Skin epidermis (tissue), 12 donors: Measurements from ENCODE around the gene ZC3H7A.

ENCODE experiments used
- H3K27ac ChIP-seq, 21 experiments: fragments of 200-600 bp; sonication (generic) in 11 of 21; one replicate each; pipeline ENCODE4 v1.5.0; 2020; ENCODE audit warnings: mild to moderate bottlenecking in 3 of 21, inconsistent platforms in 2 of 21, moderate library complexity in 2 of 21
- H3K4me3 ChIP-seq, 7 experiments: fragments of 200-600 bp; sonication (generic) in 2 of 7; one replicate each; pipeline ENCODE4 v1.5.0; 2020; ENCODE audit warnings: inconsistent platforms in 2 of 7, mild to moderate bottlenecking in 2 of 7, moderate library complexity in 1 of 7

ZC3H7A gene

DNA sequence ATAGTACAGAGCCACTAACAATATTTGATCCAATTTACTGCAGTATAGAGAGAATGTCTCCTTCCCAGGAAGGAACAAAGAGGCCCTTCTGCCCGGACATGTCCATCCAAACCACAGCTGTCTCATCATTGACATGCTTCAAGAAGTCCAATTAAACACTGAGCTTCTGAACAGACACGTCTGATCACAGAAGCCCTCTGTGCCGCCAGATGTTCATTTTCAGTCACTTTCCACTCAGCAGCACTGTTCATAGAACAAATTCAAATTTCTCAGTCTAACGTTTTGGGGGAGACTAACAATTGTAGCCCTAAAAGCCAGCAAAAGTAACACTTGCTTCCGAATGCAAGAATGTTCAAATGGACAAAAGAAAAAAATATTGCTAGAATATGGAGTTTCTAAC lies 15.3 kb downstream of the ZC3H7A start:
- peak overlapping the region in 16 of 21 experiments; percentile 56 to 92 (median 77) for H3K27ac ChIP-seq
- H3K4me3 ChIP-seq = no peak overlapping the region

DNA sequence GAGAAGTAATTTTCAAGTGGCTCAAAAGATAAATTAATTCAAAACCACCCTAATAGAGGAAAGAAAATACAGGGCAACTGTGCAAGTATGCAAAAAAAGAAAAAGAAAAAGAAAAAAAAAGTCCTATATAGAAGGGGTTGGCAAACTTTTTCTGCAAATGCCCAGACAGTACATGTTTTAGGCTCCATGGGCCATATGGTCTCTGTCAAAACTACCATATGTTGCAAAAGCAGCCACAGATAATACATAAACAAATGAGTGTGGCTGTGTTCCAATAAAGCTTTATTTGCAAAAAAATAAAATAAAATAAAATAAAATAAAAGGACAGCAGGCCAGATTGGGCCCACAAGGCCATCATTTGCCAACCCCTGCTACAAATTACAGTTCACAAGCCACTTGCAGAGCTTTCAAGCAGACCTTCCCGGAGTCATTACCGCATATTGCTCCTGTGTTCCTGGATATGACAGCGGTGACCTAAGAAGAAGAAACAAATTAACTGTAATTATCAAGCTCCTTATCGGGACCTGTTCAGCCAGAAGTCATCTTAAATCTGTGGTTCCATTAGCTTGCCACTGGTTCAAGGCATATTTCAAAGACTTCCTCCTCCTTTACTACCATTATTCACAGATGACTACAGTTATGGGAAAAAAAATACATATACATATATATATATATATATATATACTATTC lies 15.9 kb downstream of the ZC3H7A start:
- H3K27ac ChIP-seq = peak overlapping the region in 14 of 21 experiments; percentile 22 to 92 (median 77)
- H3K4me3 ChIP-seq = no peak overlapping the region

GRCh38 chr16:11779074-11779473 lies 18.0 kb downstream of the ZC3H7A start:
- no peak overlapping the region for H3K27ac ChIP-seq
- no peak overlapping the region for H3K4me3 ChIP-seq

DNA sequence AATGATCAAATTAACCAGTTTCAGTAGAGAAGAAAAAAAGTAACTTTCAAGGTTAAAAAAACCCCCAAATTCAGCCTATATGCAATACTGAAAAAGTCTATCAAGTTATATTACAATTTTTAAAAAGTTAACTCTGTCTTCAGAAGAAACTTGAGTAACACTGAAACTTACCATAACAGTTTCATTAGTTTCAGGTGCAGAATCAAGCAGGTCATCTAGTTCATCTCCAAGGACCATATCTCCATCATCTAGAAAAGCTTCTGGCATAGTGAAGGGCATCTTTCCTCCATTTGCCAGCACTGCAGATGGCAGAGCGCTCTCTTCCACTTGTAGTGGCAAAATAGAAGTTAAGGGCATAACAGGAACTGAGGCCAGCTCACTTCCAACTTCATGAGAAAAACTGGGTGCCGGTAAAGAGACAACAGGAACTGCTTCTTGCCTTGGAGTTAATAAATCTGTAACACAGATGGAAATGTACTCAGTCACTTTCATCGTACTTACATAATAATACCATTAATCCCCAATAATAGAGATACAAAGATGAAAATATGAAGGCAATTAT lies 22.9 kb downstream of the ZC3H7A start:
- H3K27ac ChIP-seq = no peak overlapping the region
- H3K4me3 ChIP-seq = no peak overlapping the region

DNA sequence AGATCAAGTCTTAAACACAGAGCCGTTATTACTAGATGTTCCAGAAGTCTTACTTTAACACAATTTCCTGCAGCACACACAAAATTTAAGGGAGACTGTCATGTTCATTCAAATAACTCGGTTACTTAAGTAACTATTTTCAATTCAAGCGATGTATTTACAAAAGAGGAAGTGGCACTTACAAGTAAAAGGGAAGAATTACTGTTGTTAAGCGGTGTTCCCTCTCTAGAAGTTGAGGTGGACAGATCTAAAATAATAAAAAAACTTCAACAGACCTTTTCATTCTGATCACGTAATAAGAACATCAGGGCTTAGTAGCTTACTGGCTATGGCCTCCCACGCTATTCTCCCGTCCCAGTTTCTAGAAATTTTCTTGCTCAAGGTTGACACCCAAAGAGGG lies 28.2 kb downstream of the ZC3H7A start:
- Histone ChIP-seq H3K4me3 (no peak overlapping the region), H3K27ac (peak overlapping the region in 4 of 21 experiments; percentile 16 to 42 (median 28))

DNA sequence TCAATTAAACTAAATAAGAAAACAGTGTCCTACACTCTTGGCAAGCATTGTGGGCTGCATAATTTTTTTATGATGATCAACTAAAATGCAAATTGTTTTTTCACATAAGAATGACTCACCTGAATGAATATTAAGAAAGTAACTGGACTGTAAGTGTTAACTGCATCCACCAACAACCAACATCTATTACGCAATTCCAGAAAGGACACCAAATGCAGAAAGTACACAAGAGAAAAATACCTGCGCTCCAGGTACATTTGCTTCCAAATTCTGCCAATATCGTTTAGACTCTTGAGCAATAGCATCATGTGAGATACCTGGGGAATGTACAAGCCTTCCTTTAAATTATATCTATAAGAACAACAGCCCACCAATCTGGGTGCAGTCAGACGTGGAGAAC lies 34.6 kb downstream of the ZC3H7A start:
- no peak overlapping the region for H3K27ac ChIP-seq
- H3K4me3 ChIP-seq = no peak overlapping the region

DNA sequence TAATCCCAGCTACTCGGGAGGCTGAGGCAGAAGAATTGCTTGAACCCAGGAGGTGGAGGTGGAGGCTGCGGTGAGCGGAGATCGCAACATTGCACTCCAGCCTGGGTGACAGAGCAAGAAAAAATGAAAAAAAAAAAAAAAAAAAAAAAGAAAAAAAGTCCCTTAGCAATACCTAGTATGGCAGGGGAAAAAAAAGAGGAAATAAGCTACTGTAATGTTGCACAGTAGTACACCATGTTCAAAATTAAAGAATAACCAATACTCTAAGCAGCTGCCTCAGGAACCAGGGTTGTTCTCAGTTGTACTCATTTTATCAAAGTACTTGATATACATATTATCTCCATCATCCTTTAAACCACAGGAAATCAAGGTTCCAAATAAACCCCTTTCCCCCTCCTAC lies 37.1 kb downstream of the ZC3H7A start:
- H3K27ac ChIP-seq = no peak overlapping the region
- H3K4me3 ChIP-seq = no peak overlapping the region

DNA sequence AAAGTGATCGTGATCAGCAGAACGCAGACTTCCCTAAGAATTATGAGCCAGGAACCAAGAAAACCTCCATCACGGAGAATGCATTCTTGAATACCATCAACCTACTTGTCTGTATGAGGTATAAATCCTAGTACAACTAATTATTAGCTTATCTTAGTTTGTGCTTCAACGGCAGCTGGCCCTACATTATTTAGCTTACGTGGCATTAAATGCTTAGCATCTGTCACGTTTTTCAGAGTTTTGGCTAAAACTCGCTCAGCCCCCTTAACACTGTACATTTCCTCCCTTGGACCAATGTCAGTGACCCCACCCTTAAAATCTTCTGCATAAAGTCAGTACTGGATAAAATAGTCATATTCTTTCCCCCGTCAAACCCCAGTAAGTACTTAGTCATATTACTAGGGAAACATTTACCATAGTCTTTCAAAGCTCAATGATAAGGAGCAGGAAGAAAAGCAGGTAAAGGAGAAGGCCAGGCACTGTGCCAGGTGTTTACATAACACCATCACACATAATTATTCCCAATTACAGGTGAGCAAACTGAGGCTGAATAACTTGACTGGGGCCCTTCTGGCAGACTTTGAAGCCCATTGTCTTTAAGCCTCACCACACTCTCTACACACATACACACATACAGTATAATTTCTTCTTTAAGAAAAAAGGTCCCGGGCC lies 37.8 kb downstream of the ZC3H7A start:
- Histone ChIP-seq H3K4me3 (no peak overlapping the region), H3K27ac (no peak overlapping the region)

DNA sequence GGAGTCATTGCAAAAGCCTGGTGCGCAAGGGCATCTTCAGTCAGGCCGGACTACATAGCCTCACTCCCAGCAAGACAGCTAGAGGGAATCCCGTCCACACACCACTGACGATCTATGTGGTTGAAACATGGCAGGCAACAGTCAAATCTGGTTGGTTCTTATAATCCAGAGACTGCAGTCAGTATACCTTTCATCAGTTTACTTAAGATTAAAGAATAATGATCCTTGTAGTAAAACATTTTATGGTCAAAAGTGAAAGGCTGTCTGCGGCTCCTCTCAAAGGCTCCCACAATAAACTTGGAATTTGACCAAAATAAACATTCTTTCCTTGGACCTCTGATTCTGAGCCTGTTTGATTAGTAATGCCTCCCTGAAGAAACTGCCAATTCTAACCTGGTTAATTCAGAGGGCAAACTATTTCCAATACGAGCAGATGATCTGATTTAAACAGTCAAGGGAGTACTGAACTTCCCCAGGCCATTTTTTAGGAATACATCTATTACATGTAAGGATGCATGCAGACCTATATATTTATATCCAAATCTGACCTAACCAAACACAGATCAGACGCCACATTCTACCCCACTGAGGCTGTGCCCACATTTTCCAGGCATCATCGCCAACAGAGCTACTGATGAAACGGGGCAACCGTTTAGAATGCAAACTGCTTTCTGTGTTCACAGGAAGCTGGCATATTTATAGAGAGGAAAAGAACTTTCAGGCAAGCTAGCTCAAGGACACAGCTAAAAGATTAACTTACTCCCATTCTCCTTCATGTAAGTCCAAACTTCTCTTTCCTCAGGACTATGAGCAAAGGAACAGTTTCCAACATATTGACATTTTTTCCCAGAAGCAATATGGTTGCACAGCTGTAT lies 39.1 kb downstream of the ZC3H7A start:
- H3K27ac ChIP-seq = no peak overlapping the region

DNA sequence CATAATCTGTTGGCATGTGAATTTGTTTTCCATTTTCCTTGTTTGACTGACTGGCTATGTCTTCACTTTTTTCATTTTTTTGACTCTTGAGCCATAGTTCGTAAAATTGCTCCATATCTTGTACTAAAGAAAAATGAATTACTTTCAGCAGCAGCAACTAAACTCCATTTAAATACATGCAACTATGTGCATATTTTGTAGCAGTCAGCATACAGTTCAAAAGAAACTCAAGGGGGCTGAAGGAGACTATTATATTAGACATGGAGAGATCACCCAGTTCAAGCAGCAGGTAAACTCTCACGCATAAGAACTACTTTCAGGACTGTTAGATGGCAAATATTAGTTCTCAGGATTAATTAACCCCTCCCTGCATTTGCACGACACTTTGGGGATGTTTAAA lies 40.8 kb downstream of the ZC3H7A start:
- H3K4me3 ChIP-seq = no peak overlapping the region
- no peak overlapping the region for H3K27ac ChIP-seq

More for the DNA sequence above, 39.1 kb downstream of the ZC3H7A start:
- no peak overlapping the region for H3K4me3 ChIP-seq

GRCh38 chr16:11755022-11755760 lies 41.9 kb downstream of the ZC3H7A start:
- no peak overlapping the region for H3K4me3 ChIP-seq
- no peak overlapping the region for H3K27ac ChIP-seq

- no peak overlapping the region for H3K27ac ChIP-seq
These were observed 44.2 kb downstream of the ZC3H7A start for GRCh38 chr16:11752856-11753255.

GRCh38 chr16:11750056-11750455 lies 47.0 kb downstream of the ZC3H7A start:
- H3K27ac ChIP-seq = no peak overlapping the region
- H3K4me3 ChIP-seq = no peak overlapping the region

More at GRCh38 chr16:11752856-11753255, 44.2 kb downstream of the ZC3H7A start:
- no peak overlapping the region for H3K4me3 ChIP-seq

DNA sequence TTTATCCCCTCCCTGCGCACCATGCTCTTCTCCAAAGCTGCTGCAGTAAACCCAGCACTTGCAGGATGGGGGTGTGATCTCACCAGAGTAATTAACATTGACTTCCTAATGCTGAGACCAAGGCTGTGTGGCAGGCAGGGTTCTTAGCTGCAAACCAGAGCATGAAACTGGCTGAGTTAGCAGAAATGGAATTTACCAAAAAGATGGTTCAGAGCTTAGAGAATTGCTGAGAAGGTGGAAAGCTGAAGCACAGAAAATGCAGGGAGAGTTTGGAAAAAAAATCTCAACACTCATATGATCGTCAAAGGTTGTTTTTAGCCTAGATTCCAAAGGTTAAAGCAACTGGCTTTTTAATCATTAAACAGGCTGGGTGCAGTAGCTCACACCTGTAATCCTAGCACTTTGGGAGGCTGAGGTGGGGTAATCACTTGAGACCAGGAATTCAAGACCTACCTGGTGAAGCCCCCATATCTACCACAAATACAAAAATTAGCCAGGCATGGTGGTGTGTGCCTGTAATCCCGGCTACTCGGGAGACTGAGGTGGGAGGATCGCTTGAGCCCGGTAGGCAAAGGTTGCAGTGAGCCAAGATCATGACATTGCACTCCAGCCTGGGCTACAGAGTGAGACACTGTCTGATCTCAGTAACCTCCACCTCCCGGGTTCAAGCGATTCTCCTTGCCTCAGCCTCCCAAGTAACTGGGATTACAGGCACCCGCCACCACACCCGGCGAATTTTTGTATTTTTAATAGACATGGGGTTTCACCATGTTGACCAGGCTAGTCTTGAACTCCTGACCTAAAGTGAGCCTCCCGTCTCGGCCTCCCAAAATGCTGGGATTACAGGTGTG lies 48.4 kb downstream of the ZC3H7A start:
- H3K4me3 ChIP-seq = no peak overlapping the region
- H3K27ac ChIP-seq = no peak overlapping the region

DNA sequence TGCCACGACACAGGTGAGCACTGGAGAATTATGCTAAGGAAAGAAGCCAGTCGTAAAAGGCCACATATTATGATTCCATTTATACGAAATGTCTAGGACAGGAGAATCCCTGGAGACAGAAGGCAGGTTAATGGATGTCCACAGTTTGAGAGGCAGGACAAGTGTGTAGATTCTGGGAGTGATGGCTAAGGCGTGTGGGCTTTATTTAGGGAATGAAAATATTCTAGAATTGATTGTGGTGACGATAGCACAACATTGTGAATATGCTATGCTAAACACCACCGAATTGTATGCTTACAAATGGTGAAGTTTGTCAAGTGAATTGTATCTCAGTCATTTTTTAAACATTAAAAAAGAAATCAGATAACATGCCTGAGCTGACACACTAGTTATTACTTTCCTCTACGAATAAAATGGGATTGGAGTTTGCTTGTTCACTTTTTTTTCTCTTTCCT lies 49.1 kb downstream of the ZC3H7A start:
- H3K27ac ChIP-seq = no peak overlapping the region
- no peak overlapping the region for H3K4me3 ChIP-seq

- Histone ChIP-seq H3K27ac (peak overlapping the region in 10 of 21 experiments; percentile 55 to 100 (median 98)), H3K4me3 (no peak overlapping the region)
These were observed 53.0 kb downstream of the ZC3H7A start for GRCh38 chr16:11744075-11744470.

- H3K27ac ChIP-seq = peak overlapping the region; percentile 83 to 100 (median 96)
- H3K4me3 ChIP-seq = peak overlapping the region; percentile 64 to 94 (median 84)
These were observed 53.6 kb downstream of the ZC3H7A start for GRCh38 chr16:11743308-11744074.
